ENCODE data around the gene DSCAML1.
A peak's percentile ranks its signal among the peaks of the same experiment; 100 is the strongest.
"Not testable (repeated sequence)": the region's sequence is repeated elsewhere in the genome, so short reads cannot be mapped to it uniquely, and the experiment has no call there.

The DSCAML1 gene

DNA sequence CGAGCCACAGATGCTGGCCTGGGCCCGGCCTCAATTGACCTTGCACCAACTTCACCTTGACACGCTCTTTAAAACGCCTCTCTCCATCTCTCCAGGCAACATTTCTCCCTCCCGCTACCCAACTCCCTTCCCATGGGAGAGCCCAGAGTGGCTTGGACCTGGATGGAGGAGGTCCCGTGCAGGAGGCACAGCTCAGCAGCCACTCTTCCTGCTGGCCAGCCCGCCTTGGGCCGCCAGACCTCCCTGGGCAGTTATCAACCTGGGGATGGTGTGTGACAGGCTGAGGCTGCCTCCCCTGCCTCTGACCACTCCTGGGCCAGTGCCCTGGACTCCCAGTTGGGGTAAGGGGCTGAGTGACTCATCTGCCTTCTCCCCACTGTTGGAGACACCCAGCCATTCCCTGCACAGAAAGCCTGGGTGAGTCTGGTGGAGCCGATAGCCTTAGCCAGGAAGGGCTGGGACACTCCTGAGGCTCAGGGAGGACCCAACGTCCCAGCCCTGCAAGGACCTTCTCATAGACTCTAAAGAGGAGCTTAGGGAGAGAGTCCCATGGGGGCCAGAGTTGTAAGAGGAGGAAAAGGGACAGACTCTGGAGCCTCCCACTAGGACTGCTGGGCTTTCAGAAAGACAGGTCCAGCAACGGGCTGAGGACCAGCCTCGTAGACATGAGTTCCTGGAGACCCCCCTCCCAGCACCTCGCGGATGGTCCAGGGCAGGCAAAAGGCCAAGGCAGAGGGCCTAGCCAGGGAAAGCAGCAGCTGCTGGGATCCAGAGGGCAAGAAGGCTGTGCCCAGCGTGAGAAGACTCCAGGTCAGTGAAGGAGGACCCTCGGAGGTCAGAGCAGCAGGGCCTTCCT is 337.7 kb downstream of the DSCAML1 start:
- DNase-seq: no peak

DNA sequence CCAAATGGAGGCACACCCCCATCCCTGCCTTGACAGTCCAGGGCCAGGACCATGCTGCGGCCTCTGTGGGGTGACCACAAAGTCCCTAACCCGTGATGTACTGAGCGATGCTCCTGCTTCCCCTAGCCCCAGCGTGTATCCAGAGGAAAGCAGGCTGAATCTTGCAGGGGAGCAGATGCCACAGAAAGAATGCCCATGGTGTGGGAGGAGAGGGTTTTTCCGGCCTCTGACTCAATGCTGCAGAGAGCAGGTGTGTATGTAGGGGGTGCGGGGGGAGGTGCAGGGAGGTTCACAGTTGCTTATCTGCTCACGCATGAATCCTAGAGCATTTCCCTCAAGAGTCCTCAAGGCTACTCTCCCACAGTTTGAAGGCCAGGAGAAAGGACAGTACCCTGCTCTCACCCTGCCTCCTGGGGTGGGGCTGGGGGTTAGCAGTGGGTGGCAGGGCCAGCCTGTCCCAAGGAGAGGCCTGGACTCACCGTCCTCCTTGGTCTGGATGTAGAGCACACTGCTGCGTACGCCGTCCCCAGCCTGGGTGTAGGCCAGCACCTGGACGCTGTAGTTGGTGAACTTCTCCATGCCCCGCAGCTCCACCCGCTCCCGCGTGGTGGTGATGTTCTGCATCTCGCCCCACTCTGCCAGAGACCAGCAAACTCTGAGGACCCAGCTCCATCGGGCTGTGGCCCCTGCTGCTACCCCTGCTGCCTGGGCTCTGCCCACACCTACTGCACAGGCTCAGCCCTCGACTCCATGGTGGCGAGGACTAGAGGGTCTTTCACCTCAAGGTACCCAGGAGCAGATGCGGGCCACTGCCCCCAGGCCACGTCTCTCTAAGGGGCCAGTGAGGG is 338.5 kb downstream of the DSCAML1 start:
- DNase-seq: peak; percentile 83

DNA sequence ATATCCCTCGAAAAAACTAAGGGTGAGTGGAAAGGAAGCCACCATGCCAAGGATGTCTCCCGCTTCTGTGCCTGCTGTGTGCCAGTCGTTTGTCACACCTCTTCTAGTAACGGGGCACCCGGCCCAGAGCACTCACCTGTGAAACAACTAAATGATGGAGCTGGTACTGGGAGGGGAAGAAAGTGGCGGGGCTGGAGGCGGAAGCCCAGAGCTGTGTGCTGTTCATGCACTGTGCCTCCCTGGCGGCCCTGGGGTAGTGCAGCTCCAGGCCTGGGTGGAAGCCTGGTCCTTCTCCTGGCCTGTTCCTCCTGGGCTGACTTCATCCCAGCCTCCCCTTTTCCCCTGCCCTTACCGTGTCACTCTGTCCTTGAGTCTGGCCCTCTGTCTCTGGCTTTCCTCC is 339.2 kb downstream of the DSCAML1 start:
- peak; percentile 72 for DNase-seq

DNA sequence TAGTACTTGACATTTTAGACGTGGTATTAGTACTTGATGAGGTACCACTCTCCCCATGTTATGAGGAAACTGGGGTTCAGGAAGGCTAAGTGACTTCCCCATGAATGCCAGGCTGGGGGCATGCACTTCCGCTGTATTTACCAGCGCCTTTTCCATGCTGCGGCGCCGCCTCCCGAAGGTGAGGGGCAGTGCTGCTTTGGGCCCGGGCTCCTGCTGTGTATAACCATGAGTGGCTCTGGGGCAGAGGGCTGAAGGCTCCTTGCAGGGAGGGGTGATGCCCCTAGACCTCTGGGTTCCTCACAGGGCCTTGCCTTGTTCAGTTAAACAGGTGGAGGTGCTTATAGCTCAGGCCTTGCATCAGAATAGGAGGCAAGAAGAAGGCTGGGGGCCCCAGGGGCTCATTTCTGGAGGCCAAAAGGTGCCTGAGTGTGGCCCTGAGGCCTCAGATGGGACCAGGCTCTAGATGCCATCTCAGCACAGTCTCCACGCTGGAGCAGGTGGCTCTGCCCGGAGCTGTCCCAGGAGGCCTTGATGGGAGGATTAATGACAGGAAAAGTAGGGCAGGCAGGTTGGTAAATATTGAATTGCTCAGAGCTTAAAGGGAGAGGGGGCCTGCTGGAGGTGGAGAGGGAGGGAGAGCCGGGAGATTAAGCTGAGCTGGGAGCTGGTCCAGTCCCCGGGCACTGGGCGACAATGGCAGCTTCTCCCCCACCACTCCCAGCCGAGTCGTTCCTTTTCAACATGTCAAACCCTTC is 339.8 kb downstream of the DSCAML1 start:
- DNase-seq: peak; percentile 92

DNA sequence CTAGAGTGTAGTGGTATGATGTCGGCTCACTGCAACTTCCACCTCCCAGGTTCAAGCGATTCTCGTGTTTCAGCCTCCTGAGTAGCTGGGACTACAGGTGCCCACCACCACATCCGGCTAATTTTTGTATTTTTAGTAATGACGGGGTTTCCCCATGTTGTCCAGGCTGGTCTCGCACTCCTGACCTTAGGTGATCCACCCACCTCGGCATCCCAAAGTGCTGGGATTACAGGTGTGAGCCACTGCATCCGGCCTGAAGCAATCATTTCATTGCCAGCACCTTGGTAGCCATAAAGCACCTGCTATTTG is 340.3 kb downstream of the DSCAML1 start:
- not testable (repeated sequence) for DNase-seq

DNA sequence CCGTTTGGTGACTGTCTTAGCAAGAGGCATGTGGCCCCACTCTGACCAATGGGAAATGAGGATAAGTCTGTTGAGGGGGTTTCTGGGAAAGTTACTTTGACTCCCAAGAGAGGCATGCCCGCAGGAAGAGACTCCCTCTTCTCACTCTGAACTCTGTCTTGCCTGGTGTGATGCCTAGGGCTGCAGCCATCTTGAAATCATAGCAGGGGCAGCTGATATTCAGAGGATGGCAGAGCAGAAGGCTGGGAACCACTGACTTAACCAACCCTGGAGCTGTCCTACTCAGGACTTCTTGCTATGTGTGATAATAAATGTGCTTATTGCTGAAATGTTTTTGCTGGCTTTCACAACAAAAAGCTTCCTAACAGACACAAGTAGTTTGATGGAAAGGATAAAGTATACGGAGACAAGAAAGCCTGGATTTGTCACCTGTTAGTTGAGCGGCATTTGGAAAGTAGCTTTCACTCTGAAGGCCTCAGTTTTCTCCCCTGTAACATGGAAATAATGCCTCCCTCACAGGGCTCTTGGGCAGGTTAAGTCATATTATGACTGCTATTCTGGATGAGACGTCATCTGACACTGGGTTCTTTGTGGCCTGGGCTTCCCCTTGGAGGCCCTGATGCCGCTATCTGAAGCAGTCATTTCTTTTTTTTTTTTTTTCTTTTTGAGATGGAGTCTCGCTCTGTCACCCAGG is 340.8 kb downstream of the DSCAML1 start:
- no peak for DNase-seq

DNA sequence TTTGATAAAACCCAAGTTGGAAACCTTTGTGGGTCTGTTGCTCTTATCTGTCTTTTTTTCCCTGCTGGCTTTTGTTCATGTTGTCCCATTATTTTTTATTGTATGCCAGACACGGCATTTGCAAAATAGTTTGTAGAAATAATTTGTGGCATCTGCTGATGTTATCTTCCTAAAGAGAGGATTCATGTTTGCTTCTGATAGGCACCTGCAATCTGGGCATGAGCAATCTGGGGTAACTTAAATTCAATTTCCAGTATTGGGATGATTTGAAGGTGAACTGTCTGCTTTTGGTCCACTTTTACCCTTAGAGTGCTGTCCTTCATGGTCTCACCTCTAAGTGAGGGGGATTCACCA is 342.5 kb downstream of the DSCAML1 start:
- no peak for DNase-seq

DNA sequence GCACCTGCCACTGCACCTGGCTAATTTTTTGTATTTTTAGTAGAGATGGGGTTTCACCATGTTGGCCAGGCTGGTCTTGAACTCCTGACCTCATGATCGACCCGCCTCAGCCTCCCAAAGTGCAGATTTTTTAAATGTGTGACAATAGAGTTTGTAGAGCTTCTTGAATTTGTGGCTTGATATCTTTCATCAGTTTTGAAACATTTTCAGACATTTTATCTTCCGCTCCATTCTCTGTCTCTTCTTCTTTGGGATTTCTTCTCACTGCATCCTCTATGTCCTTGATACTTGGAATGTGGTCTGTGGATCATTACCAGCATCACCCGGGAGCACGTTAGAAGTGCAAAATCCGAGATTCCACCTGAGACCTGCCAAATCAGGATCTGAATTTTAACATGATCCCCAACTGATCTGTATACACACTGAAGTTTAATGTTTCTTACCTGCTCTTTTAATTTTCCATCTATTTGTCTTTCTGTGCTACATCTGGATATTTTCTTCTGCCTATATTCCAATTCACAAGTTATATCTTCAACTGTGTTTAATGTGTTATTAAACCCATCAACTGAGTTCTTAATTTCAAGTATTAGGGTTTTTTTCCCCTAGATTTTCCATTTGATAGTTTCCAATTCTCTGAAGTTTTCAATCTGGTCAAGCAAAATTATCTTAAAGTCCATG is 343.0 kb downstream of the DSCAML1 start:
- DNase-seq: no peak

DNA sequence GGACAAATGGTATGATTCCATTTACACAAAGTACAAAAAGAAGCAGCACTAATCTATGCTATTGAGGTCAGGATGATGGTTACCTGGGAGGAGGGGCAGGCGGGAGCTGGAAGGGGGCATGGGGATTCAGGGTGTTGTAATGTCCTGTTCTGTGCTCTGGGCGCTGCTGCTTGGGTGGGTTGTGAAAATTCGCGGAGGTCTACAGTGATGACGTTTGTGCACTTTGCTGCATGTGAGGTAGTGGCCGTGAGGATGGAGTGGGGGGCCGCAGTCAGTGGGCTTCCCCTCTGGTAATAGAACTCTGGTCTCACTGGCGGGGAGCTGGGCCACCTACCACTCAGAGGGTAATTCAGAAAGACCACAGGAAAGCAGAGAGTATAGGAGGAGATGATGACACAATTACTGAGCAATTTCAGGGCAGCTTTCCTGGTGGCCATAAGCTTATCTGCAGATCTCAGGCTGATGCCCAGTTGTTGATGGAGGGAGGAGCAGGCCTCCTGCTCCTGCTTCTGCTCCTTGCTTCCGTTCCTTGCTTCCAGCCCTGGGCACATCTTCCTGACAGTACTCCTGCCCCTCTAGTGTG is 347.8 kb downstream of the DSCAML1 start:
- DNase-seq: no peak

DNA sequence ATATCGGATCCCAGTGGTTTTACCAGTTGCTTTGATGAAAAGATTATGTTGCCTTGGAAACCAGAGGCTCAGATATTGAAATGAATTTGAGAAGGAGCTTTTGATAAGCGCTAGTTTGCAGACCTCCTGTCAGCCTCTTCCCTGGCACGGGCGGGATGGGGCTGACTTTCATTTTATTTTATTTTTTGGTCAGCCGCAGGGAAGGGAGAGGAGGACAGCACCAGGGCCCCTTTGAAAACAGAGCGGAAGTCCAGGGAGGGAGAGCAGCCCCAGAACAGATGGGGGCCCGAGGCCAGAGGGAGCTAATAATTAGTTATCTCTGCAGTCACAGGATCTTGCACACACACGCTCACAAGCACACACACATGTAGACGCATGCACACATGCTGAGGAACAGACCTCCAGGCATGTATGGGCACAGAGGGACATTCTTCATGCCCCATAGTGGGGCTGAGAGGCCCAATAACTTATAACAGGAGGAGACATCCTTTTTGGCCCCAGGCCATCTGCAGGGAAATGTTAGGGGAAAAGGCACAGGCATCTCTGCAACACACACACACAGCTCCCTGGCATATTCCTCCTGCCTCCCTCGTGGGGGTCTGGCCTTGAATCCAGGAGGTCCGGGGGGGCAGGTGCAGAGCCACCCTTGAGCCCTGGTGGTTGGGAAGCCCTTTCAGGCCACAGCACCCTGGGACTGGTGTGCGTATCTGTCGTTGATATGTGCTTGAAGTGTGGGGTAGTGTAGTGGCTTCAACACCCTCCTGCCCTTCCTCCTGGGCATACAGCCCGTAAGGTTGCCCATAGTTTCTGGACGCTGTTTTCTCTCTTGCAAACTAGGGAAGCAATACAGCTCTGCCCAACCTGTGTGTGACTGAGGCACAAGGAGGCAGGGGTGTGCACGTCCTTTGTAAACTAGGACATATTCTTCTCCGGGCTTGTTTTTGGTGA is 352.0 kb downstream of the DSCAML1 start:
- peak; percentile 53 for DNase-seq

DNA sequence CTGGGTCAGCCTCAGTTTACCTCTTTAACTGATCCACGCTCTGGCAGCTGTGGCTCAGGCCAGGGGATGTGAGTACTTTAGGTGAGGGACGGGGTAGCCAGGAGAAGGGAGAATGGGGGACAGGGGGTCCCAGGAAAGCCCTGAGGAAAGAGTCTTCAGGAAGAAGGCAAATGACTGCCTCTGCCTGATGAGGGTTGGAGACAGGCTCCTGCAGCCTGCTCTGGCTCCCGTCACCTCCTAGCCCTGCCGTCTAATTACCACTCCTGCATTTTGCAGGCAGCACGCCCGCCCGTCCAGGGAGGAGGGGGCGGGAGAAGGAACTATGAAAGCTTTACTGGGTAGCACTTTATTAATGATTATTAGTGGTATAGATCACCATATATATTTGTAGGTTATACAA is 352.8 kb downstream of the DSCAML1 start:
- DNase-seq: peak; percentile 65

DNA sequence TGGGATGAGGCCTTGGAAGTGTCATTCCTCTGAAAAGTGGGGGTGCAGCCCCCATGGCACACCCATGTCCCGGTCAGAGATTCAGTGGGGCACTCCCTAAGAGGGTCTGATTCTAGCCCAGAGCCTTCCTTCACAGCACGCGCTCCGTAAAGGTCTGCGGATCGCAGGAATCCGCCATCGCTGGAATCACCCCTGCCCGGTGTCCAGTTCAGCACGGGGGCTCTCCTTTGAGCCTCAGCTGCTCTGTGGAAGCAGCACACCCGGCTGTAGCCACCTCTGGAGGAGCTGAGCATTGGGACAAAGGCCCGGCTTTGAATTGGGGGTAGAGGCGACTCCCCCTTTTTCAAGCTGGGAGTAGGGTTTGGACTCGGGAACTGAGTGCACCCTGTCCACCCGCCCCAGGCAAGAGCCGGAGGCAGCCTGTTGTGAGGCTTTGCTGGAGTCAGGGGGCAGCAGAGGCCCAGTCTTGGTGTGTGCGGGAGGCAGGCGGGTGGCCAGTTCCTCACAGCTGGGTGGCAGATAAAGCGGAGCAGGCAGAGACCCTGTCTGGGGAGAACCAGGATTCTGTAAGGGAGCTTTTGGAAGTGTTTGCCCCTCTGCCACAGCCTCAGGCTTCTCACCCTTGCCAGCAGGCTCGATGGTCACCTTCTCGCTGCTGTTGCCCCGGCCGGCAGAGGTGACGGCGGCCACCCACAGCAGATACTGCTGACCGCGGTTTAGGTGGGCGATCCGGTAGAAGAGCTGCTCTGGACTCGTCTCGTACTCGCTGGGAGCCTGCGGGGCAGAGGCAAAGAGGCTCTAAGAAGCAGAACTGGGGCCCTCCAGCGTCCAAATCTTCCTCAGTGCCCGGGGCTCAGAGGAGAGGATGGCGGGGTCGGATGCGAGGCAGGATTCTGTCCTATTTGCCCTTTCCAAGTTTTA is 353.5 kb downstream of the DSCAML1 start:
- peak; percentile 71 for DNase-seq

DNA sequence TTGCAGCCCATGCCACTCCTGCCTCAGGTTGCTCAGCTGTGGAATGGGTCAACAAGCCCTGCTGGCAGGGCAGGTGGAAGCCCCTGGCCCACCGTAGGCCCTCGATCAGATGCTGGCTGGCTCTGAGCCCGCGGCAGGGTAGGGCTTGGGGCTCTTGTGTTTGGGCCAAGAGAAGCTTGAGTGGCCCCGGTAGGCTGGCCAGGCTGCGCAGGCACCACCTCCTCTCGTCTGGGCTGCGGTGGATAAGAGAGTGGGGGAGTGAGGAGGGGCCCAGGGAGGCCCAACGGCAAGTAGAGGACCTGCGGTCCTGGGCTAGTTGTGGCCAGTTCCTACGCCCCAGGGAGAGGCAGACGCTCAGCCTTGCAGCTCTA is 354.2 kb downstream of the DSCAML1 start:
- DNase-seq: no peak

DNA sequence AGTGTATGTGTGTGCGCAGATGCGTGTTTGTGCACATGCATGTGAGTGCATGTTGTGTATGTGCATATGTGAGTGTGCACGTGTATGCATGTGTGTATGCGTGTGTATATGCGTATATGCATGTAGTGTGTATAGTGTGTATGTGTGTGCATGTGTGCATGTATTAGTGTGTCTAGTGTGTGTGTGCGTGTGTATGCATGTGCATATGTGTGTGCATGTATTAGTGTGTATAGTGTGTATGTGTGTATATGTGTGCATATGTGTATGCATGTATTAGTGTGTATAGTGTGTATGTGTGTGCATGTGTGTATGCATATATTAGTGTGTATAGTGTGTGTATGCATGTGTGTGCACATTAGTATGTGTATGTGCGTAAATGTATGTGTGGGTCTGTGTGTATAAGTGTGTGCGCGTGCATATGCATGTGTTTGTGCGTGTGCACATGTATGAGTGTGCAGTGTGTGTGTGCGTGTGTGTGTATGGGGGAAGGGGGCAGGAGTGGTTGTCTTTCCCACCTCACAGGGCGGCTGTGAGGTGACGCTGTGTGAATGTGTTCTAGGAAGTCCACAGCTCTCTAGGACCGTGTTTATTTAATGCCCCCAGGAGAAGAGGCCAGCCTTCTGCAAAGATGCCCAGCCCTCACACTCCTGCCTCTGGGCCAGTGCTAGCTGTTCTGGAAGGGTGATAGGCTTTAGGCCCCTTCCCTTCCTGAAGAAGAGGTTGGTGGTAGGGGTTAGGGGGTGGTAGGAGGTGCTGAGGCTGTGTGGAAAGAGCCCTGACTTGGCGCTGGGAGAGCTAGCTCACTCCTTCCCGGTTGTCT is 354.8 kb downstream of the DSCAML1 start:
- DNase-seq: no peak

DNA sequence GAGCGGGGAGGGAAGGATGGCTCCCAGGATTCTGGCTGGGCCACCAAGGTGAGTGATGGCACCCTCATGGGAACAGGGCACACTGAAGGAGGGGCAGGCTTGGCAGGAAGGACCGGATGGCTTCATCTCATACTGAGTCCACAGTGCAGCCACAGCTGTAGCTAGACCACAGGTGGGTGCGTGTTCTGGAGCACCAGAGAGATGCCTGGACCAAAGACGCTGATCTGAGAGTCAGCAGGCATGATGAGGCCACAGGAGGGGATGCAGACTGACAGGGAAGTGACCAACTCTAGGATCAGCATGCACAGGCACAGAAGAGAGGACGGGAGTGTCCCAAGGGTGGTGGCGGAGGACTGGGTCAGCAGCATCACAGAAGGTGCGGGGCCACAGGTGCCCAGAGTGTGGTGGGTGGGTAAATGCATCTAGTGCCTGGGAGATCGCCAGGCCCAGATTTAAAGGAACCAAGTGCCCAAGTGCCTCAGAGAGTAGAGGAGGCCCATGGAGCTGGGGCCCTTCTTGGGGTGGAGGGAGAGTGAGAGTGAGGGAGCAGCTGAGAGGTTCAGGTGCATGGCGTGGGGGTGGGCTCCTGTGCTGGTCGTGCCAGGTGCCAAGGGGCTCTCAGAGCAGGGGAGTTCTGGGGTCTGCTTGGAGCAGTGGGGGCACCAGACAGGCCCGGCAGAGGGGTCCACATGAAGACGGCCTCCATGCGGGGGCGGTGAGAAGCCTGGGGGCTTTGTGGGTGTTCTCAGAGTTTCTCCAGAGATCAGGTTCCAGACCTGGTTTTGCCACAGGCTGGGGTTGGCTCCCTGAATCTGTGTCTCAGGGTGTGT is 355.7 kb downstream of the DSCAML1 start:
- DNase-seq: no peak

DNA sequence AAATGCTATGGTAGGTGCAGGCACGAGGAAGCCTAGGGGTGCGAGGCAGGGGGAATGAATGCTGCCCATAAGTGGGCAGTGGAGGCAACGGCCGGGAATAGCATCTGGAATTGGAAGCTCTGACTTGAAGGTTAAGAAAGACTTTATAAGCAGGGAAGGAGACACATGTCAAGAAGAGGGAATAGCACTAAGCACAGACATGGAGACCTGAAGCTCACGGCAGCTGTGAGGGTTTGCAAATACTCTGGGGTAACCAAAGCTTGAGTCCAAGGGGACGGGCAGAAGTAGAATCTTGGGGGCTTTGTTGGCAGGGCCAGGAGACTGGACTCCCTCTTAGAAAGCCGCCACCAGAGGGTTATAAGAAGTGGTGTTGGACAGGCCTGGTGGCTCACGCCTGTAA is 356.8 kb downstream of the DSCAML1 start:
- no peak for DNase-seq

DNA sequence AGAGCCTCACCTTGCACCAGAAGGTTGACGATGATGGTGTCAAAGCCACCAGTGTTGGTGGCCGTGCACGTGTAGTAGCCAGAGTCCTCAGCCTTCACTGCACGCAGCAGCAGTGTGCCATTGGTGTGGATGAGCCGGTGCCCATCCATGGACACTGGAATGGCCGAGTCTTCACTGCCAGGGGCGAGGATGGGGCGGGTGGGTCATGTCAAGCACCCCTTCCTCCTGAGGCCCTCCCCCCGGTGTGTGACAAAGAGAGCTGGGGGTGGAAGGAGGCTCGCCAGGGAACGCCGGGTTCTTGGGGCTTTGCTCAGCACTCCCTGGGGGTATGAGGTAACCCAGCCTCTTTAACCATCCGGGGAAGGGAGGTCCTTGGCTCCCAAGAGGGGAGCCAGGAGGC is 357.8 kb downstream of the DSCAML1 start:
- DNase-seq: no peak

Data from NCI-H69 (cell line).